ENCODE results near the gene NPM3.

Gene NPM3

DNA sequence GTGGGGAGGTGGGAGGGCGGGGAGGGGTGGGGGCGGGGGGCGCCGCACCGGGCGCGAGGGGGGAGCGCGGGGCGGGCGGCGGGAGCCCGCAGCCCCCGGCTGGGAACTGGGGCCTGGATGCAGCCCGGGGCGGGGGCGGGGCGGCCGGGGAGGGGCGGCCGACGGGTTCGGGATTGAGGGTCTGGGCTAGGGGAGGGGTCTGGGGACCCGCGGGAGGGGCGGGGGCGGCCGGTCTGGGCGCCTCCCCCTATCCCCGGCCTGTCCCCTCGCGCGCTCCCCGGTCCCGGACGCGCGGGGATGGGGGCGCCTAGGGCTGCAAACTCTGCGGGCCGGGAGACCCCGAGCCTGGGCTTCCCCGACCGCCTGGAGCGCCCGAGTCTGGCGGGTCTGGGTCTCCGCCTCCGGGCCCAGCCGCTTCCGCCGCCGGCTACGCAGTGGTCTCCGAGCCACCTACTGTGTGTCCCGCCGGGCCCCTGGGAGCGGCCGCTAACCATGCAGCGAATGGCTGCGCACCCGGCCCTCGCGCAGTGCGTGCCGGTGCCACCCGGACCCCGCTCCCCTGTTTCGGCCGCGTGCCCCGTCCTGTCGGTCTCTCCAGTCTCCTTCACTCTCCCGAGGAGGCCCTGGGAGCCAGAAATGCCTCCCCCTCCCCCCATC, 7.0 kb downstream of the NPM3 start:
- TF ChIP-seq, protein P1, sequence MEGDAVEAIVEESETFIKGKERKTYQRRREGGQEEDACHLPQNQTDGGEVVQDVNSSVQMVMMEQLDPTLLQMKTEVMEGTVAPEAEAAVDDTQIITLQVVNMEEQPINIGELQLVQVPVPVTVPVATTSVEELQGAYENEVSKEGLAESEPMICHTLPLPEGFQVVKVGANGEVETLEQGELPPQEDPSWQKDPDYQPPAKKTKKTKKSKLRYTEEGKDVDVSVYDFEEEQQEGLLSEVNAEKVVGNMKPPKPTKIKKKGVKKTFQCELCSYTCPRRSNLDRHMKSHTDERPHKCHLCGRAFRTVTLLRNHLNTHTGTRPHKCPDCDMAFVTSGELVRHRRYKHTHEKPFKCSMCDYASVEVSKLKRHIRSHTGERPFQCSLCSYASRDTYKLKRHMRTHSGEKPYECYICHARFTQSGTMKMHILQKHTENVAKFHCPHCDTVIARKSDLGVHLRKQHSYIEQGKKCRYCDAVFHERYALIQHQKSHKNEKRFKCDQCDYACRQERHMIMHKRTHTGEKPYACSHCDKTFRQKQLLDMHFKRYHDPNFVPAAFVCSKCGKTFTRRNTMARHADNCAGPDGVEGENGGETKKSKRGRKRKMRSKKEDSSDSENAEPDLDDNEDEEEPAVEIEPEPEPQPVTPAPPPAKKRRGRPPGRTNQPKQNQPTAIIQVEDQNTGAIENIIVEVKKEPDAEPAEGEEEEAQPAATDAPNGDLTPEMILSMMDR (IDR thresholded peaks at IDR 0.05; ENCODE audit: low read depth, low read length) = no peak
- no peak for DNase-seq (ENCODE audit: extremely low read depth, low read depth)

DNA sequence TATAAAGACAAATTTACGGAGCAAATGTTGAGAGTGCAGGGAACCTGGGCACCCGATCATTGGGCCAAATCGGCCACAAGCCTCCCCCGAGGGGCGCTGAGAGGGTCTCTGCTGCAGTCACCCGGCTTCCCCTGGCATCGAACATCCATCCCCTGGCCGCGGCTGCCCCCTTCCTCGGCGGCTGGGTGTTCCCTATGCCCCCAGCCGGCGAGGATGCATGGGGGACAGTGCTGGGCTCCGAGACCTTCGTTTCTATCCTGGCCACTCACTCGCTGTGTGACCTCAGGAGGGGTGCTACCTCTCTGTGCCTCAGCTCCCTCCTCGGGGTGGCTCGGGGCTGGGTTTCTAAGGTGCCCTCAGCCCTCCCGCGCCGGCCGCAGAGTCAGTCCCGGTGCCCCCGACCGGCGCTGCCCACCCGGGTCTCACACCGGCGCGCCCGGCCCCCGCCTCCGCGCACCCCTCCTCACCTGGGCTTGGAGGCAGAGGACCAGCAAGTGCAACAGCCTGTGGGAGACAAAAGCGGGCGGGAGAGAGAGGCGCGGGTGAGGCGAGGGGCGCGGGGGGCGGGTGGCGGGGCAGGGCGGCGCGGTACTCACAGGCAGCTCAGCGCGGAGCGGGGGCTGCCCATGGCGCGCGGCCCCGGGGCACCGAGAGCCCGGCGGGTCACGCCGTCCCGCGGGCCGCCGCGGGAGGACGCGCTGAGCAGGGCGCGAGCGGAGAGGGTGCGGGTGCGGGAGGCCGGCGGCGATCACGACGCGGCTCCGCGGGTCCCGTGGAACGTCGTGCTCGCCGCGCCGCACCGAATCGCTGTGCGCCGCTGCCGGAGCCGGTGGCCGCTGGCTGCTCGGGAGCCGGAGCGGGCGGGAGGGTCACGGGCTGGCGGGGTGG, 7.7 kb downstream of the NPM3 start, which contains the start of gene FGF8:
FGF8 (minus strand) TSS at position 842 of the 888 bp plus-strand sequence; CDS start at position 628, 214 bp downstream.
- TF ChIP-seq, protein P1 (IDR thresholded peaks at IDR 0.05; ENCODE audit: low read depth, low read length) = no peak
- no peak for DNase-seq (ENCODE audit: extremely low read depth, low read depth)

DNA sequence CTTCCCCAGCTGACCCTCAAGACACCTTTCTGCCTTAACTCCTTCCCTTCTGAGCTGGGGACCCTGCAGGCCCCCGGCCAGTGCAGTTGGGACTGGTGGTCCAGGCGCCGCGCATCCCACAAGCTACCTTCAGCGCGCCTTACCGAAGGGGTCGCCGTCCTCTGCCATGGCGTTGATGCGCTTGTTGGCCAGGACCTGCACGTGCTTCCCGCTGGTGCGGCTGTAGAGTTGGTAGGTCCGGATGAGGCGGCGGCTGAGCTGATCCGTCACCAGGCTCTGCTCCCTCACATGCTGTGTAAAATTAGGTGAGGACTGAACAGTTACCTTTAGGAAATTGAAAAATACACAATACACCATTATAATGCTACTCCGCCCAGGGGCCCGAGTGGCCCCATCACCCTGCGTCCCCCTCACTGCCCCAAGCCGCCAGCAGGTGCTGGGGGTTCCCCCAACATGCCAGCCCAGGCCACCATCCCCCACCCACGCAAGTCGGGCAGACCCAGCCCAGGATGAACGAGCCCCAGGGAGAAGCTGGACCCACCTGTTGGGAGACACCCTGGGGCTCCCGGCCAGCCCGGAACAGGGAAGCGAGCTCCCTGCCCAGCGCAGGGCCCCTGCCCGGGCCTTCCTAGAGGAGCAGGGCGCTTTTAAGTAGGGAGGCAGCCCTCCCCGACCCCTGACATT, 8.5 kb downstream of the NPM3 start:
- TF ChIP-seq, protein P1 (IDR thresholded peaks at IDR 0.05; ENCODE audit: low read depth, low read length) = no peak
- no peak for DNase-seq (ENCODE audit: extremely low read depth, low read depth)

DNA sequence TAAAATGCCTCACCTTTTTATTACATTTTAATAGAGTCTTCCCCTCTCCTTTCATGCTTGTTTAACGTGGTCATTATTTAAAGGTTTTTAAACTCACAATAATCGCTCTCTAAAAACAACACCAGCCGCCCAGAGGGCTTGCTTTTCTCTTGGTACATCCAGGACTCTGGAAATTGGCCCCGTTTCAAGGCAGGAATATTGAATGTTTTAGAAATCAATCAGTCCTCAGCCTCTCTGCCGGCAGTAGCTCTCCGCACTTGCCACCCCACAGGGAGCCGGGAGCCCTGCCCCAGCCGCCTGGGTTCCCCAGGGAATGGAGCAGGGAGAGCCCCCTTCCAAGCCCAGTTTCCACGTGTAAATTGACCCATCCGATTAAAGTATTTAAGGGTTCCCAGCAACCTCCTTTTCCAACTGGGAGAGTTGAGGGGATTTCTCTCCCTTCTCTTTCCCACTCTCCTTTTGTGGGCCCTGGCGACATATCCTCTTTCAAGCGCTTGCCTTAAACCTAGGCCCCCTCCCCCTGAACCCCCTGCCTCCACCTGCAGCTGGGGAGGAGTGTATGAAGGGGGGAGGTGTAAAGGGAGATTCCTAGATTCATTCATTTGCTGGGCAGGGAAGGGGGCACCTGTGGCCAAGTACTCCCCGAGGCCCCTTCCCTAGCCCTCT, 9.2 kb downstream of the NPM3 start:
- TF ChIP-seq, protein P1 (IDR thresholded peaks at IDR 0.05; ENCODE audit: low read depth, low read length) = no peak
- no peak for DNase-seq (ENCODE audit: extremely low read depth, low read depth)

DNA sequence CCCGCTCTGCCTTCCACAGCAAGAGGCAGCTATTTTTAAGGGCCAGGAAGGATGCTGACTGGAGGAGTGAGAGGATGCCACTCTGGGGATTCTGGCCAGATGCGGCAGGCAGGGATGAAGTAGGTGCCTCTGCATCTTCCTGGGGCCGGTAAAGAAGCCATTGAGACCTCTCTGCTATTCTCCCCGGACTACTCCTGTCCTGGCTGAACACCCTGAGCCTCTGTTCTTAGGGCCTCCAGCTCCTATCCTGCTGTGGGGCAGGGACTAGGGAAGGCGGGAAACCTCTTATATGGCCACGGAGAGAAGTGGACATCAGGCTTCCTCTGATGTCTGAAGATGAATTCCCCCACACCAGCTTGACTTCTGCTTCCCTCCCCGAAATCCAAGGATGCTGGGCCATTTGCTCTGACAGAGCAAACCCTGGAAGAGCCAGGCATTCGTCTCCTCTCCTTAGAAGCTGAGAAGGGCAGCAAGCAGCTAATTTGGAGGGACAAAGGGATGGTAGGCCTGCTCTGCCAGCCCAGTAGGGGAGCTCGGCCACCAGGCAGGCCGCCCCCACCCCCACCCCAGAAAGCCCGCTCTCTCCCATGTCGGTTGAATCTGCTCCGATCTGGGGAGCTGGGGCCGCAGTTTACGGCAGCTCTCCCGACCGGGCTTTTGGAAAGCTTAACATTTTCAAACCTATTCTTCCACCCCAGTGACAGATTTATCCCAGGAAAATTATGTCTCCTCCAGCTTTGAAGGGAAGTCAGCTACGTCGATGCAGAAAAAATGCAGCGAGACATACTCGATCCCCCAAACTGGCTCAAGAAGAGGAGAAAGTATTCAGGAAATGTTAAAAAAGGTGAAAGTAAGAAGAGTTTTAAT, 10.1 kb downstream of the NPM3 start:
- TF ChIP-seq, protein P1 (IDR thresholded peaks at IDR 0.05; ENCODE audit: low read depth, low read length) = no peak

More for the DNA sequence above, 10.1 kb downstream of the NPM3 start:
- DNase-seq (ENCODE audit: extremely low read depth, low read depth) = no peak

Data from AG09319 (cell line).